ENCODE data around the gene WNT3. TPM values are rescaled to one million over a fixed set of nuclear protein-coding genes. Genes with fewer than 3 reads are reported as not detected.

WNT3 gene, protein sequence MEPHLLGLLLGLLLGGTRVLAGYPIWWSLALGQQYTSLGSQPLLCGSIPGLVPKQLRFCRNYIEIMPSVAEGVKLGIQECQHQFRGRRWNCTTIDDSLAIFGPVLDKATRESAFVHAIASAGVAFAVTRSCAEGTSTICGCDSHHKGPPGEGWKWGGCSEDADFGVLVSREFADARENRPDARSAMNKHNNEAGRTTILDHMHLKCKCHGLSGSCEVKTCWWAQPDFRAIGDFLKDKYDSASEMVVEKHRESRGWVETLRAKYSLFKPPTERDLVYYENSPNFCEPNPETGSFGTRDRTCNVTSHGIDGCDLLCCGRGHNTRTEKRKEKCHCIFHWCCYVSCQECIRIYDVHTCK
- total RNA-seq: 0.48 and 1.1 TPM in 2 replicates

DNA sequence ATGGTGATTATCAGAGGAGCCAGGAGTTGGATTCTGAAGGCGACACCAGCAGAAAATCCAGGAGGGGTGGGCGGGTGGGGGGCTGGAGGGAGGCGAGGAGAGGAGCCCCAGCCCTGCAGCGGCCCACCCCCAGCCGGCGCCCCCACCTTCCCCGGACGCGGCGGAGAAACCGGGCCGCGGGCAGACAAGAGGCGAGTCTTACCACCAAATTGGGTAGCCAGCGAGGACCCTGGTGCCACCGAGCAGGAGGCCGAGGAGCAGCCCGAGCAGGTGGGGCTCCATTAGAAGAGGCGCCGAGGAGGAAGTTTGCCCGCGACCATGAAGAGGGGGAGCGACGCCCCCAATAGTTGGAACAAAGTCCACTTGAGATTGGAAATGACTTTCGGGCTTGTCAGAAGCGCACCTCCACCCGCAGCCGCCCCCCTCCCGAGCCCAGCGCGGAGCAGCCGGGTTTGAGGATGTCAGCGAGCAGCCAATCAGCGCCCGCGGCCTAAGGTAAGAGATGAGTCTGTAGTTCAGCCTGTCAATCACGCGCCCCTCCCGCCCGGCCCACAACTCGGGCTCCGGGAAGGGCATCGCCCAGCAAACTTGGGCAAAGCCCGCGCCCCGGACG lies at the start of gene WNT3:
Gene WNT3 (minus strand): TSS at position 377 of the 613 bp plus-strand sequence. CDS start 95 bp downstream, at position 282.

DNA sequence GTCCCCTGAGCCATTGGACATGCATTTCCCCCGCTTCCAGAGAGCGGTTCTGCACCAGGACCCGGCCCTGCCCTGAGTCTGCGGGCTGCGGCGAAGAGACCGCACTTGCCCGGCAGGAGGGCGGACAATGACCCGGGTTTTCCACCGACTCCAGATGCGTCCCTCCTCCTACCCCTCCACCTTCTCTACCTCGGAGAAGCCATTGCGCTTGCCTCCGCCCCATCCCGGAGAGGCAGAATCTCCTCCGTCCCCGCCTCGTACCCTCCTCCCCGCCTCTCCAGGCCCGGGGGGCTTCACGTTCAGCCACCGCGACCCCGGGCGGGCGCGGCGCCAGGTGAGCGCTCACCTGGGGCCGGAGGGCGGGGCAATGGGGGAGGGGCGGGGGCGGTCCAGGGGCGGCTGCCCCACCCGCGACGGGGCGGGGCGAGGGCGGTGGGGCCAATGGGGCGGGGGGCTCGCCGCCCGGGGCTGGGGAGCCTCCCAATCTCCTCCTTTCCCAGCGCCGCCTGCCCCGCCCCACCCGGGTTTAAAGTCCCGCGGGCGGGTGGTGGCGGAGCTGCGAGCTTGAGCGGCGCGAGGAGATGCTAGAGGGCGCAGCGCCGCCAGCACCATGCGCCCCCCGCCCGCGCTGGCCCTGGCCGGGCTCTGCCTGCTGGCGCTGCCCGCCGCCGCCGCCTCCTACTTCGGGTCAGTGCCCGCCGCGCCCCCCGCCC lies 32.7 kb upstream of the WNT3 start, which contains the start of gene WNT9B:
Gene WNT9B (plus strand): TSS at position 555 of the 713 bp plus-strand sequence. CDS start 56 bp downstream, at position 611.

Other genes starting within 250 kb of the WNT3 start
- 1.4 and 1.5 TPM in 2 replicates for gene ARL17A, start 239.0 kb downstream of the WNT3 start, total RNA-seq
- 13.5 and 19.8 TPM in 2 replicates for gene NSF, start 228.0 kb downstream of the WNT3 start, total RNA-seq
- not detected in 2 replicates for gene WNT9B, start 32.9 kb upstream of the WNT3 start, total RNA-seq
- gene GOSR2, start 104.5 kb upstream of the WNT3 start, total RNA-seq: 23.9 and 38.8 TPM in 2 replicates
- not detected in 2 replicates for gene RPRML, start 160.6 kb upstream of the WNT3 start, total RNA-seq